HG02943 (cell line): ENCODE results near the gene ZNF384.
A peak's percentile ranks its signal among the peaks of the same experiment; 100 is the strongest.
"Not testable (repeated sequence)": the region's sequence is repeated elsewhere in the genome, so short reads cannot be mapped to it uniquely, and the experiment has no call there.

Experiments
- ATAC-seq: cut with Tn5 transposase; IDR thresholded peaks from one replicate; pipeline ENCODE4 v1.9.1; 2021; ENCODE audit warnings: mild to moderate bottlenecking, low read depth, moderate library complexity; ENCODE audit not compliant: unreplicated experiment

Gene ZNF384

DNA sequence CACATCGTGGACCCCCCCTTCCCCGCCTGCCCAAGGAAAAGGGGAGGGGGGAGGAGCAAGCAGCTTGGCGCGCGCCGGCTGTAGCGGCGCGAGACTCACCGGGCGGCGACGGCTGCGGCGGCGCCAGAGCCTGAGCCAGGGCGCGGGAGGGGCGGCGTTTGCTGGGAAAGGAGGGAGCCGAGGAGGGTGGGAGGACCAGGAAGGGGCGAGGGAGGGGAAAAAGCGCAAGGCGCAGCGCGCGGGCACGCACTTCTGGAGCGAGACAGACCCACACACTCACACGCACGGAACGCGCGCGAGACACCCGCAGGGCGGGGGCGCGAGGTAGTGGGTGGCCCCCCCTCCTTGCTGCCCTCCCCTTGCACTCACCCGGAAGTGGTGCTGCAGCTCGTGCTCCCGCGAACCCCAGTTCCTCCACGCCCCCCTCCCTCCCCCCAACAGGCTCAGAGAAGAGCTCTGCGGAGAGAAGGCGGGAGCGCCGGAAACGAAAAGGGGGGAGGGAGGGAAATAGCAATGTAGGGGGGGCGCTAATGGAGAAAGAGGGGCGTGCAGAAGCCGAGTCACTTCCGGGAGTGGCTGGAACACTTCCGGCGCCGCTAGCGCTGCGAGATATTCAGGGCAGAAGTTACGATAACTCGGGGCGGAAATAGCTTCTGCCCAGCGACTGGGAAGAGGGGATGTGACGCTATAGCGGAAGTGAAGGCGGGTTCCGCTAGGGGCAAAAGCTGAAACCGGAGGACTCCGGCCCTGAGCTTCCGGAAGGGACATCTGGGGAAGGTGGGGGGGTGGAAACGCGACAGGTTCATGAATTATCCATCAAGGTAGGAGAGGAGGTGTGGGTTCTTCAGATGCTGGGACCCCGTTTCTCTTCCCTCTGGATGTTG, at the start of gene ZNF384:
Gene ZNF384, minus strand, starts transcription at position 377 of the 884 bp plus-strand sequence. CDS start 9,855 bp downstream, outside the sequence.
- peak; percentile 85 for ATAC-seq

DNA sequence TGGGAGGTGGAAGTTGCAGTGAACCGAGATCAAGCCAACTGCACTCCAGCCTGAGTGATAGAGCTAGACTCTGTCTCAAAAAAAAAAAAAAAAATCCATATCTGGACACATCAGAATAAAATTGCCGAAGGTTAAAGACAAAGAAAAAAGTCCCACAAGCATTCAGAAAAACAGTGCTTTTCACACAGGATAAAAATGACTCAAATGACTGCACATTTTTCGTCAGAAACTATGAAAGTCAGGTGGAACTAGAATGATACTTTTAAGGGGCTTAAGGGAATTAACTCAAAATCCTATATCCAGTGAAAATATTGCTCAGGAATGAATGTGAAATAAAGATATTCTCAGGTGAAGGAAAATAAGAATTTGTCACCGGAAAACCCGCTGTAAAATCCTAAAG, 47.6 kb upstream of the ZNF384 start:
- no peak for ATAC-seq

DNA sequence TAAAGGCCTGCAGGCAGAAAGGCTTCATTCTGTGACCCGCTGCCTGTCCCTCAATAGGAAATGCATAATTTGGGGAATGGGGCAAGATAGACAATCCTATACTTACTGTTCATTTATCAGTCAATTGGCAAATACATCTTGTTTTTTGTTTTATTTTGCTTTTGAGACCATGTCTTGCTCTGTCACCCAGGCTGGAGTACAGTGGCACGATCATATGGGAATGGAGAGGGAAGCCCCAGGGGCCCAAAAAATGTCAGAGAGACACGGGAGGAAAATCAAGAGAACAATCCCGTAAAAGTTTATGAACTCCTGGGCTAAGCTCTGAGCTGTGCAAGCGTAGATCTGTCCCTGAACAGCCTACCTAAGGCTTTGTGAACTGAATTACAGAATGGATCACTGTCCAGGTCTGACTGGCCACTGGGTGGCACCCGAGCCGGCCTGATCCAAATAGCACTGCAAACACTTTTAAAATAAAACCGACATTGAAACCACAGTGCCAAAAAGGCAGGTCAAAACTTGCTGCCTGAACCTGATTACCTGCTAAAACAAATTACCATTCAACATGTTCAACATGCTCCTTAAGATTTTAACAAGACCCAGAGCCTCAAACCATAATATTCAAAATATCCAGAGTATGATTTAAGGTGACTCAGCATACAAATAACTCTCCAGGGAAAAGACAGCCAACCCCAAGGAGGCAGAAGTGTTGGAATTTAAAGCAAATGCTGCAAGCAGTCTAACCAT, 46.4 kb upstream of the ZNF384 start:
- no peak for ATAC-seq

DNA sequence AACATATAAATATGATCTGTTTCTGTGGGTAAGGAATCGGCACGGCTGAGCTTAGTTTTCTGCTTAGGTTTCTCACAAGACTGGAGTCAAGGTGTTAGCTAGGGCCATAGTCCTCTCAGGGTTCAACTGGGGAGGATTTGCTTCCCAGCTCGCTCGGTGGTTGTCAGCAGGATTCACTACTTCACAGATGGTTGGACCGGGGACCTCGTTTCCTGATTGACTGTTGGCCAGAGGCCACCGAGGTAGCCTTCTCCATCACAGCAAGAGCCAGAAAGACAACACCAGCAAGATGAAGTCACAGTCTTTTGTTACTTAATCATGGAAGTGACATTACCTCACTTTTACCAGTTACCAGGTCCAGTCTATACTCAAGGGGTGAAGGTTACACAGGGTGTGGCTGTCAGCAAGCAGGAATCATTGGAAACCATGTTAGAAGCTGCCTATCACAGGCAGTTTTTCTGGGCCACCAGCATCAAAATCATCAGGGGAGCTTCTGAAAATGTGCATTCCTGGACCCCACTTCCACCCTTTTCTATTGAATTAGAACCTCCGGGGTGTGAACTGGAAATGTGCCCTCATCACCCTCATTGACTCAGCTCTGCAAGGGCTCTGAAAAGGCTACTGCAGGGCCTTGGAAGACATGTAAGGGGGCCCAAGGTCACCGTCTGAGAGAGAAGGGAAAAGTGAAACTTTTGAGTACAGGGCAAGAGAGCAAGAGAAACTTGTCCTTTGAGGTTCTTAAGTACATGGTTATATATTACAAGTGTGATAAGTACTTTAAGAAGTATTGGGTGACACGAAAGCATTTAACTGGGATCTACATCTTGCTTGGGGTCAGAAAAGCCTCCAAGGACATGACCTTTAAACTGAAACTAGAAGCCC, 45.6 kb upstream of the ZNF384 start:
- ATAC-seq: no peak

DNA sequence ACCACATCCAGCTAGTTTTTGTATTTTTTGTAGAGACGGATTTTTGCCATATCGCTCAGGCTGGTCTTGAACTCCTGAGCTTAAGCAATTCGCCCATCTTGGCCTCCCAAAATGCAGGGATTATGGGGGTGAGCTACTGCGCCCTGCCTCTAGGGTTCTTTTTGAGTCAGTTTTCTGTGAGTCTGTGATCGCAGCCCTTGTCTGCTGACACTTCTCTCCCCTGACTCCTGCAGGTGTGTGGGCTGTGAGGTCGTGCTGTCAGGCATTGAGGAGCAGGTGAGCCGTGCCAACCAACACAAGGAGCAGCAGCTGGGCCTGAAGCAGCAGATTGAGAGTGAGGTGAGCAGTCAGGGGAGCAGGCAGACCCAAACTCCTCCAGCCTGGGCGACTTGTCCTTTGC, 41.0 kb upstream of the ZNF384 start:
- no peak for ATAC-seq

DNA sequence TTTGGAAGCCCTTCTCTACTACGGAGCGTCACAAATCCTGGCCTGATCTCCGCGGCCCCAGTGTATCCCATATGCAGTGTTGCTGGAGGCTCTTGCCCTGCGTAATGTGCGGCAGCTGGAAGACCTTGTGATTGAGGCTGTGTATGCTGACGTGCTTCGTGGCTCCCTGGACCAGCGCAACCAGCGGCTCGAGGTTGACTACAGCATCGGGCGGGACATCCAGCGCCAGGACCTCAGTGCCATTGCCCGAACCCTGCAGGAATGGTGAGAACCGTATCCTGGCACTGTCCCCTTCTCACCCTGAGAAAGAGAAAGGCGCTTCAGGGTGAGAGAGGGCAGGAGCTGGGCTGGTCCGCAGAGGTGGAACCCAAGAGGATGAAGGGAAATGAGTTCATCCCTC, 40.0 kb upstream of the ZNF384 start:
- ATAC-seq: no peak

DNA sequence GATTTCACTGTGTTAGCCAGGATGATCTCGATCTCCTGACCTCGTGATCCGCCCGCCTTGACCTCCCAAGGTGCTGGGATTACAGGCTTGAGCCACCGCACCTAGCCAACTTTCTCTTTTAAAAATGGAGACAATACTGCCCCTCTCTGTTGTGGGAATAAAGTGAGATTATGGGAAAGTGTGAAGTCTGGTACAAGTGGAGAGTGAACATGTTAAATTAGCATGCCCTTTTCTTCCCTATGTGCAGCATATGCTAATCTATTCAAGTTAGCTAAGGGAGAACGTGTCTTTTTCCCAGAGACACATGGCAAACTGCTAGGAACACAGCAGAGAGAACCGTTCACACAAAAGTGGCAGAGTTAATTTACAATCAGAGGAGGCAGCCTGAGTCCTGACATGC, 36.2 kb upstream of the ZNF384 start:
- ATAC-seq: no peak

DNA sequence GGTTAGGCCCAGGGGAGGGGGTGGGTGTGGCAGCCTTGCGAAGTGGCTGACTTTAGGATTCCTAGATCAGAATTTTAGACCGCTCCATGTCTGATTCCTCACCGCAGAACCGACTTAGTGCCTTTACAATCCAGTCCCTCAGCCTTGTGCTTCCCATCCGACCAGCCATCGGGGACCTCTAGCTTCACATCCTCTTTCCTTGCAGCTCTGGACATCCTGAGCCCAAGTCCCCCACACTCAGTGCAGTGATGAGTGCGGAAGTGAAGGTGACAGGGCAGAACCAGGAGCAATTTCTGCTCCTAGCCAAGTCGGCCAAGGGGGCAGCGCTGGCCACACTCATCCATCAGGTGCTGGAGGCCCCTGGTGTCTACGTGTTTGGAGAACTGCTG, 35.2 kb upstream of the ZNF384 start:
- ATAC-seq: no peak

DNA sequence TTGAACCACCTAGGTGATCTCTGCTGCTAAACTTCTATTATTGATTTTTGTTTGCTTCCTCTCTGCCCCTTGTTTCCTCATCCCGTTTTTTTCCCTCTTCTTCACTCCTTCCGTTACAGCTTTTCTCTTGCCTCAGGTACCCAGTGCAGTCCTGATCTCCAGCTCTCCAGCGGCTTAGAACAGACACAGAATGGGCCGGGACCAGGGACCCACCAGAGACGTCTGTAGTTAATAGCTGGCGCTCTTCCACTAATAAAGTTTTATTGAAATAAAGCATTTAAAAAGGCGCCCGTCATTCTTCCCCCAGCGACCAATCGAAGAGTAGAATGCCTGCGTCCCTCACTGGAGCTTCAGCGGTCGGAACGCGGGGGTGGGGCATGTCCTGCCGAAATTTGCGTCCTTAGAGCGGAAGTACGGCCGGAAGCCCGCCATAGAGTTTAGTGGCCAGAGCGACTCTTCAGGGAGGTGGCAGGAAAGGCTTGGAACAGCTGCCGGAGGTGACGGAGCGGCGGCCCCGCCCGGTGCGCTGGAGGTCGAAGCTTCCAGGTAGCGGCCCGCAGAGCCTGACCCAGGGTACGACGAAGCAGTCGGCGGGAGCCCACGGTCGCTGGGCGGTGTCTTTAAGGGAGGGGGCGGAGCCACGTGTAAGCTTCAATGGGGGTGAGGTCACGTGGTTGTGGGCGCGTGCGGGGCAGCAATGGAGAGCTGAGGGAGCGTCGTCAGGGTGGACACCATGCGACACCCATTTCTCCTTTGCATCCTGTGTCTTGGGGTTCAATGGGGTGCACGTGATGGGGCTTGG, 34.6 kb upstream of the ZNF384 start, which contains the start of gene COPS7A:
Gene COPS7A, plus strand, starts transcription at position 440 of the 802 bp plus-strand sequence. CDS start 611 bp downstream, outside the sequence.
- peak; percentile 92 for ATAC-seq

DNA sequence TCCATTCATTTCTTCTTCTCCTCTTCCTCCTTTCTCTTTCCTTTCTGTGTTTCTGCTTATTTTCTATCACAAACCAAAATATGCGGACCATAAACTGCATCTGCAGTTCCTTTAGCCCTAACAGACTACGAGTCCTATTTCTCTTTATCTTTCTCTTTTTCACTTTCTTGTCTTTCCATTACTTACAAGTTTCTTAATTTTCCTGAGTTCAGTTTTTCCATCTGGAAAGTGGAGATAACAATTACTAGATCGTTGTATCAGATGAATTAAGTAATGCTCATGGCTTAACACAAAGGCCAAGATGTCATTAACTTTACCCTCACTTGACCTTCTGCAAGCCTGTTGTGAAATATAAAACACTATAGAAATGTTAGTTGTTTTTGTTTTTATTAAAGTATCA, 33.7 kb upstream of the ZNF384 start:
- ATAC-seq: no peak

DNA sequence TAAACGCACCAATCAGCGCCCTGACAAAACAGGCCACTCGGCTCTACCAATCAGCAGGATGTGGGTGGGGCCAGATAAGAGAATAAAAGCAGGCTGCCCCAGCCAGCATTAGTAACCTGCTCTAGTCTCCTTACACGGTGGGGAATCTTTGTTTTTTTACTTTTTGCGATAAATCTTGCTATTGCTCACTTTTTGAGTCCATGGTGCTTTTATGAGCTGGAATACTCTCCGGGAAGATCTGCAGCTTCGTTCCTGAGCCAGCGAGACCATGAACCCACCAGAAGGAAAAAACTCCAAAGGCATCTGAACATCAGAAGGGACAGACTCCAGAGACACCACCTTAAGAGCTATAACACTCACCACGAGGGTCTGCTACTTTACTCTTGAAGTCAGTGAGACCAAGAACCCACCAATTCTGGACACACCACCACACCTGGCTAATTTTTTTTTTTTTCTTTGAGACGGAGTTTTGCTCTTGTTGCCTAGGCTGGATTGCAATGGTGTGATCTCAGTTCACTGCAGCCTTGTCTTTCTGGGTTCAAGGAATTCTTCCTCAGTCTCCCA, 27.8 kb upstream of the ZNF384 start:
- ATAC-seq: no peak

DNA sequence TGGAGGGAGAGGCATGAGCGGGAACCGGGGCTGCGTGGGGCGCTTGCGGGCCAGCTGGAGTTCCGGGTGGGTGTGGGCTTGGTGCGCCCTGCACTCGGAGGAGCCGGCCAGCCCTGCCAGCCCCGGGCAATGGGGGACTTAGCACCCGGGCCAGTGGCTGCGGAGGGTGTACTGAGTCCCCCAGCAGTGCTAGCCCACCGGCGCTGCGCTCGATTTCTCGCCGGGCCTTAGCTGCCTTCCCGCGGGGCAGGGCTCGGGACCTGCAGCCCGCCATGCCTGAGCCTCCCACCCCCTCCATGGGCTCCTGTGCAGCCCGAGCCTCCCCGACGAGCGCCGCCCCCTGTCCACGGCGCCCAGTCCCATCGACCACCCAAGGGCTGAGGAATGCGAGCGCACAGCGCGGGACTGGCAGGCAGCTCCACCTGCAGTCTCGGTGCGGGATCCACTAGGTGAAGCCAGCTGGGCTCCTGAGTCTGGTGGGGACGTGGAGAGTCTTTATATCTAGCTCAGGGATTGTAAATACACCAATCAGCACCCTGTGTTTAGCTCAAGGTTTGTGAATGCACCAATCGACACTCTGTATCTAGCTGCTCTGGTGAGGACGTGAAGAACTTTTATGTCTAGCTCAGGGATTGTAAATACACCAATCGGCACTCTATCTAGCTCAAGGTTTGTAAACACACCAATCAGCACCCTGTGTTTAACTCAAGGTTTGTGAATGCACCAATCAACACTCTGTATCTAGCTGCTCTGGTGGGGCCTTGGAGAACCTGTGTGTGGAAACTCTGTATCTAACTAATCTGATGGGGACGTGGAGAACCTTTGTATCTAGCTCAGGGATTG, 27.1 kb upstream of the ZNF384 start:
- ATAC-seq: not testable (repeated sequence)

DNA sequence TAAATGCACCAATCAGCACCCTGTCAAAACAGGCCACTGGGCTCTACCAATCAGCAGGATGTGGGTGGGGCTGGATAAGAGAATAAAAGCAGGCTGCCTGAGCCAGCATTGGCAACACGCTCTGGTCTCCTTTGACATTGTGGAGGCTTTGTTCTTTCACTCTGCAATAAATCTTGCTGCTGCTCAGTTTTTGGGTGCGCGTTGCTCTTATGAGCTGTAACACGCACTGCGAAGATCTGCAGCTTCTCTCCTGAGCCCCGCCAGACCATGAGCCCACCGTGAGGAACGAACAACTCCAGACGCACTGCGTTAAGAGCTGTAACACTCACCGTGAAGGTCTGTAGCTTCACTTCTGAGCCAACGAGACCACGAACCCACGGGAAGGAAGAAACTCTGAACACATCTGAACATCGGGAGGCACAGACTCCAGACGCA, 19.8 kb upstream of the ZNF384 start:
- no peak for ATAC-seq

DNA sequence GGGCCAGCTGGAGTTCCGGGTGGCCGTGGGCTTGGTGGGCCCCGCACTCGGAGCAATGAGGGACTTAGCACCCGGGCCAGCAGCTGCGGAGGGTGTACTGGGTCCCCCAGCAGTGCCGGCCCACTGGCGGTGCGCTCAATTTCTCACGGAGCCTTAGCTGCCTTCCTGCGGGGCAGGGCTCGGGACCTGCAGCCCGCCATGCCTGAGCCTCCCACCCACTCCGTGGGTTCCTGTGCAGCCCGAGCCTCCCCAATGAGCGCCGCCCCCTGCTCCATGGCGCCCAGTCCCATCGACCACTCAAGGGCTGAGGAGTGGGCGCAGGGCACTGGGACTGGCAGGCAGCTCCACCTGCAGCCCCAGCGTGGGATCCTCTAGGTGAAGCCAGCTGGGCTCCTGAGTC, 19.2 kb upstream of the ZNF384 start:
- ATAC-seq: not testable (repeated sequence)

DNA sequence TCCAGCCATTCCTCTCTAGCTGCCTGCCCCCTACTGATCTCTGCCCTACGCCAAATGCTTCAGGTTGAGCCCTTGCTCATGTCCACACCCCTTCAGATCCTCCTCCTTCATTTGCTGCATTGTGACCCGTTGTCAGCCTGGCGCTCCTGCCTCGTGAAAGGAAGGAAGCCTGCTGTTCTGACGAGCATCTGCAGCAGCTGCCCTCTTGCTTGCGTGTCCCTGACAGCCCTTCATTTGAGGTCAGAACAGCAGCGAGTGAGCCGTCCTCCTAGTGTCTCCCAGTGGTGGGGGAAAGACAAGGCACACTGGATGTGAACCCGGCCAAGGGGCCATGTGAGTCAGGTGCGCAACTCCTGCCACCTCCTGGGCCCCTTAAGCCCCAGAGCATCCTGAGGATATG, 14.5 kb upstream of the ZNF384 start:
- ATAC-seq: no peak

DNA sequence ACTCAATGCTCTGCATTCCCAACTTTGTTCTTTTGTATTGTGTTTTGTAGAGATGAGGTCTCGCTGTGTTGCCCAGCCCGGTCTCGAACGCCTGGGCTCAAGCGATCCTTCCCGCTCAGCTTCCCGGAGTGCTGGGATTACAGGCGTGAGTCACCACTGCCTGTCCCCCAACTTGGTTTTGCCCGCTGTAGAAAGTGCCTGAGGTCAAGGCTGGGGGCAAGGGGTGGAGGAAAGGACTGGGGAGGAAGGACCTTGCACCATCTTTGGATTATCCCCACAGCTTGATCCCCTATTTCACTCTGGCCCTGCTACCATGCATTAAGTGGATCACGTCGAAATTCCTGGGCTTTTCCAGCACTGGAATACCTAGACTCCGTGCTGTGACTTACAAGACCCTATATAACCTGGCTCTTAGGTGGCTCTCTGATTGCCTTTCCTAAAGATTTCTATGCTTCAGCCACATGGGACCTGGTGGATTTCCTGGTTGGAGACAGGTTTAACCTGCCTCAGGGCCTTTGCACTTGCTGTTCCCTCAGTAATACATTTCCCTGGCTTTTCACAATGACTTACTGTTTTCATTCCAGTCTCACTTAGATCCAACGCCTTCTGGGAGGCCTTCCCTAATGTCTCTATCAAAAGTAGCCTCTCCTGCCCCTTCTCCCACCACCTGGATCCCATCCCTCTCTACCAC, 12.0 kb upstream of the ZNF384 start:
- ATAC-seq: no peak

DNA sequence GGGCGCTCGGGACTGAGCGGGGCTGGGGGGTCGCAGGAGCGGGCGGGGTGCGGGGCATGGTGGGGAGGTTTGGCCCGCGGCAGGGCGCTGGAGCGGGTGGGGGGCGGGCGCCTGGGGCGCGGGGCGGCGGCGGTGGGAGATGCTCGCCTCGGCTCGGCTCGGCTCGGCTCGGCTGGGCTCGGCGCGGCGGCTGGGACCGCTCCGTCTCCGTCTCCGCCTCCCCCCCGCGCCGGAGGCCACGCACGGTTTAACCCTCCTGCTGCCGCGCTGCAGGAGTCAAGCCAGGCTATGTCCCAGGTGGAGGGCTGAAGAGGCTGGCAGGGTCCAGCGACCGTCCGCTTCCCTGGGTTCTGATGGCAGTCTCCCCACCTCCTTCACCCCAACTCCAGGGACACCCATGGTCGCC, 11.5 kb upstream of the ZNF384 start, which contains the start of gene PIANP:
Gene PIANP, minus strand, starts transcription at position 170 of the 406 bp plus-strand sequence. CDS start 2,754 bp downstream, outside the sequence.
- no peak for ATAC-seq
